IMR-90 (cell line): ENCODE measurements around the gene AFM. TPM values are rescaled to one million over a fixed set of nuclear protein-coding genes. Genes with fewer than 3 reads are reported as not detected.

Experiments
- ATAC-seq: fragments of 200-7000 bp; cut with Tn5 transposase; 2 replicates; pipeline ENCODE4 v1.9.1; 2020; ENCODE audit warnings: low read depth, mild to moderate bottlenecking, moderate library complexity
- BruUV-seq: library from RNA; stranded (reverse); fragments of 400-500 nt; replicated peaks from 2 replicates; lab custom pipeline; 2021; lab: Mats Ljungman, UMichigan
- CTCF ChIA-PET: fragments of 300-600 bp; formaldehyde crosslinking; extraction: SDS; loops from one replicate; lab custom pipeline; 2021; ENCODE audit warnings: antibody characterized with exemption; lab: Yijun Ruan, JAX
- POLR2A ChIA-PET: fragments of 300-600 bp; sonication (Branson Sonifier 250); formaldehyde crosslinking; loops from one replicate; lab custom pipeline; 2022; ENCODE audit warnings: antibody characterized with exemption; ENCODE audit not compliant: unreplicated experiment; lab: Charles Lee
- DNase-seq: peaks from one replicate; pipeline ENCODE4 v3.0.0; 2013
- H2AFZ ChIP-seq: replicated peaks from 2 replicates; pipeline ENCODE3; 2013; ENCODE audit warnings: low read length, mild to moderate bottlenecking; ENCODE audit not compliant: poor library complexity
- H2AK5ac ChIP-seq: 2 replicates; pipeline ENCODE4 v1.6.1; 2013; ENCODE audit warnings: low read depth, low read length, inconsistent platforms
- H2AK9ac ChIP-seq: replicated peaks from 2 replicates; pipeline ENCODE3; 2013; ENCODE audit warnings: mild to moderate bottlenecking, low read depth, low read length, moderate library complexity; ENCODE audit not compliant: poor library complexity
- H2BK120ac ChIP-seq: 2 replicates; pipeline ENCODE4 v1.6.1; 2013; ENCODE audit warnings: low read depth, low read length, inconsistent platforms
- H2BK15ac ChIP-seq: 3 replicates; pipeline ENCODE4 v1.6.1; 2013; ENCODE audit warnings: low read depth, low read length, inconsistent platforms
- H2BK20ac ChIP-seq: 2 replicates; pipeline ENCODE4 v1.6.1; 2013; ENCODE audit warnings: low read depth, mild to moderate bottlenecking, inconsistent platforms, low read length, moderate library complexity
- H2BK5ac ChIP-seq: 2 replicates; pipeline ENCODE4 v1.6.1; 2013; ENCODE audit warnings: mild to moderate bottlenecking, low read depth, low read length, inconsistent platforms; ENCODE audit not compliant: poor library complexity, severe bottlenecking
- H3K14ac ChIP-seq: replicated peaks from 2 replicates; pipeline ENCODE4 v1.6.1; 2013; ENCODE audit warnings: low read depth, low read length, inconsistent platforms
- H3K18ac ChIP-seq: 2 replicates; pipeline ENCODE4 v1.6.1; 2013; ENCODE audit warnings: low read depth, low read length, control low read depth
- H3K23ac ChIP-seq: 2 replicates; pipeline ENCODE4 v1.6.1; 2013; ENCODE audit warnings: low read depth, low read length, inconsistent platforms
- H3K27ac ChIP-seq: 2 replicates; pipeline ENCODE4 v1.5.1; 2013; ENCODE audit warnings: mild to moderate bottlenecking, control low read depth, low read length; ENCODE audit not compliant: insufficient read depth
- H3K27me3 ChIP-seq: 2 replicates; pipeline ENCODE4 v1.6.1; 2013; ENCODE audit warnings: low read length; ENCODE audit not compliant: control insufficient read depth, insufficient read depth
- H3K36me3 ChIP-seq: 2 replicates; pipeline ENCODE4 v1.6.1; 2013; ENCODE audit warnings: low read length, mixed read lengths; ENCODE audit not compliant: control insufficient read depth, insufficient read depth
- H3K4ac ChIP-seq: 2 replicates; pipeline ENCODE4 v1.6.1; 2013; ENCODE audit warnings: low read depth, low read length, inconsistent platforms
- H3K4me1 ChIP-seq: 2 replicates; pipeline ENCODE4 v1.6.1; 2013; ENCODE audit warnings: low read length, mixed read lengths; ENCODE audit not compliant: control insufficient read depth, insufficient read depth
- H3K4me2 ChIP-seq: 2 replicates; pipeline ENCODE4 v1.6.1; 2013; ENCODE audit warnings: low read depth, mild to moderate bottlenecking, control low read depth, low read length, moderate library complexity
- H3K4me3 ChIP-seq: 2 replicates; pipeline ENCODE4 v1.5.1; 2013; ENCODE audit warnings: low read depth, mild to moderate bottlenecking, control low read depth, low read length, moderate library complexity; ENCODE audit not compliant: insufficient read depth
- H3K56ac ChIP-seq: 2 replicates; pipeline ENCODE4 v1.6.1; 2013; ENCODE audit warnings: low read length, inconsistent platforms; ENCODE audit not compliant: insufficient read depth; ENCODE audit errors: extremely low read depth
- H3K79me1 ChIP-seq, 2 experiments: 2 replicates each; pipeline ENCODE4 v1.6.1; 2013; ENCODE audit warnings: low read length in 2 of 2, inconsistent platforms in 1 of 2, low read depth in 1 of 2
- H3K9ac ChIP-seq: 2 replicates; pipeline ENCODE4 v1.6.1; 2013; ENCODE audit warnings: low read depth, low read length, control low read depth
- H3K9me1 ChIP-seq: 2 replicates; pipeline ENCODE4 v1.6.1; 2013; ENCODE audit warnings: low read length, inconsistent platforms; ENCODE audit not compliant: insufficient read depth
- H3K9me3 ChIP-seq: 2 replicates; pipeline ENCODE4 v1.6.1; 2013; ENCODE audit warnings: low read length; ENCODE audit not compliant: control insufficient read depth, insufficient read depth
- H4K20me1 ChIP-seq: 2 replicates; pipeline ENCODE4 v1.6.1; 2013; ENCODE audit warnings: low read length, inconsistent platforms; ENCODE audit not compliant: insufficient read depth
- H4K5ac ChIP-seq: 2 replicates; pipeline ENCODE4 v1.6.1; 2013; ENCODE audit warnings: mild to moderate bottlenecking, low read depth, low read length, control low read depth
- H4K8ac ChIP-seq, 2 experiments: 2 replicates each; pipeline ENCODE4 v1.6.1; 2013; ENCODE audit warnings: low read depth in 2 of 2, low read length in 2 of 2, control low read depth in 1 of 2, inconsistent platforms in 1 of 2
- H4K91ac ChIP-seq: 2 replicates; pipeline ENCODE4 v1.6.1; 2013; ENCODE audit warnings: low read depth, low read length, inconsistent platforms; ENCODE audit not compliant: insufficient read depth
- BHLHE40 ChIP-seq: fragments of 150-350 bp; IDR thresholded peaks from 2 replicates; pipeline ENCODE4 v1.6.1; 2016; ENCODE audit warnings: mild to moderate bottlenecking, low read depth, low read length
- CEBPB ChIP-seq: IDR thresholded peaks from 2 replicates; pipeline ENCODE4 v1.6.1; 2012; ENCODE audit warnings: low read depth, low read length, improper control_type of control experiment
- CHD1 ChIP-seq: IDR thresholded peaks from 2 replicates; pipeline ENCODE4 v1.6.1; 2012; ENCODE audit warnings: low read depth, low read length, improper control_type of control experiment
- CTCF ChIP-seq: conservative IDR thresholded peaks from 2 replicates; pipeline ENCODE4 v1.5.1; 2012; ENCODE audit warnings: mild to moderate bottlenecking, low read depth, low read length, improper control_type of control experiment
- ELK1 ChIP-seq: fragments of 150-350 bp; IDR thresholded peaks from 2 replicates; pipeline ENCODE4 v1.6.1; 2016; ENCODE audit warnings: low read depth, mild to moderate bottlenecking, low read length, moderate library complexity, borderline replicate concordance
- FOS ChIP-seq: fragments of 150-350 bp; IDR thresholded peaks from 2 replicates; pipeline ENCODE4 v1.6.1; 2016; ENCODE audit warnings: low read depth, low read length
- MAFK ChIP-seq: IDR thresholded peaks from 2 replicates; pipeline ENCODE4 v1.6.1; 2012; ENCODE audit warnings: low read depth, low read length, improper control_type of control experiment
- MAZ ChIP-seq: IDR thresholded peaks from 2 replicates; pipeline ENCODE4 v1.6.1; 2012; ENCODE audit warnings: low read depth, mild to moderate bottlenecking, low read length, improper control_type of control experiment, moderate library complexity, borderline replicate concordance
- MXI1 ChIP-seq: IDR thresholded peaks from 2 replicates; pipeline ENCODE4 v1.6.1; 2012; ENCODE audit warnings: low read depth, mild to moderate bottlenecking, low read length, moderate library complexity, borderline replicate concordance
- NFE2L2 ChIP-seq: fragments of 150-350 bp; IDR thresholded peaks from 2 replicates; pipeline ENCODE4 v1.6.1; 2016; ENCODE audit warnings: low read depth, mild to moderate bottlenecking, low read length
- POLR2A ChIP-seq: IDR thresholded peaks from 2 replicates; pipeline ENCODE4 v1.6.1; 2012; ENCODE audit warnings: mild to moderate bottlenecking, low read depth, low read length
- RAD21 ChIP-seq: IDR thresholded peaks from 2 replicates; pipeline ENCODE4 v1.6.1; 2012; ENCODE audit warnings: low read length, improper control_type of control experiment
- RCOR1 ChIP-seq: IDR thresholded peaks from 2 replicates; pipeline ENCODE4 v1.6.1; 2012; ENCODE audit warnings: mild to moderate bottlenecking, low read length, improper control_type of control experiment; ENCODE audit not compliant: insufficient replicate concordance
- RFX5 ChIP-seq: IDR thresholded peaks from 2 replicates; pipeline ENCODE4 v1.8.0; 2012; ENCODE audit warnings: low read depth, mild to moderate bottlenecking, low read length, moderate library complexity
- SMC3 ChIP-seq: fragments of 150-350 bp; IDR thresholded peaks from 2 replicates; pipeline ENCODE4 v1.6.1; 2016; ENCODE audit warnings: low read depth, mild to moderate bottlenecking, antibody characterized with exemption, low read length, moderate library complexity
- USF2 ChIP-seq: fragments of 150-350 bp; IDR thresholded peaks from 2 replicates; pipeline ENCODE4 v1.6.1; 2017; ENCODE audit warnings: mild to moderate bottlenecking, antibody characterized with exemption, low read length, low read depth
- WGBS, 2 experiments: methylation state at CpG; one replicate each; pipeline versions ENCODE4 v1.1.5 to v1.1.7; 2013; ENCODE audit warnings: missing lambda C conversion rate in 2 of 2; ENCODE audit not compliant: insufficient read length in 1 of 2; ENCODE audit errors: extremely low coverage in 2 of 2; 5-methylcytosine and 5-hydroxymethylcytosine counted together
- dilution Hi-C: fragments of 300-500 bp; cut with HindIII; formaldehyde crosslinking; loops from one replicate; pipeline ENCODE4 v1.14.3; 2018; ENCODE audit warnings: low sequenced_read_pairs; ENCODE audit not compliant: unreplicated experiment
- in situ Hi-C: fragments of 300-500 bp; cut with MboI; formaldehyde crosslinking; loops from 3 replicates; pipeline ENCODE4 v1.14.3; 2019; ENCODE audit warnings: low sequenced_read_pairs, inconsistent platforms, mixed read lengths
- intact Hi-C: fragments of 100-400 bp; cut with micrococcal nuclease; formaldehyde crosslinking; loops from 2 replicates; pipeline ENCODE4 v1.10.0; 2022
- polyA plus RNA-seq, 3 experiments: library from polyadenylated mRNA; depleted of rRNA; stranded (reverse); fragments of >200 nt; gene quantifications; 2 replicates each; pipeline ENCODE4 v1.2.3, GENCODE V29; 2012; ENCODE audit warnings: low replicate concordance in 1 of 3
- total RNA-seq: library from RNA; depleted of rRNA; stranded (reverse); fragments of >200 nt; gene quantifications from 2 replicates; pipeline ENCODE4 v1.2.3, GENCODE V29; 2012

The AFM gene
- total and polyA plus RNA-seq, 2 of the 4 experiments (the other 2 are of a cell fraction), result not detected

- dilution Hi-C loops, result no loop called here
- no peaks in the 10 kb centered on the region for H3K9me1 ChIP-seq
- no peak overlapping the region for H3K4me3 ChIP-seq
- no CpG with 5 or more reads among the region's 1 CpG for WGBS, 2 experiments
- no peak overlapping the region for H2BK120ac ChIP-seq
- no peak for ATAC-seq
- H2BK20ac ChIP-seq, result no peak overlapping the region
- intact Hi-C loops, result no loop called here
- H4K91ac ChIP-seq, result no peak overlapping the region
- no peak overlapping the region for H3K23ac ChIP-seq
- no TSS peak for BruUV-seq
- H2BK15ac ChIP-seq, result no peak overlapping the region
- no peak overlapping the region for H2AK5ac ChIP-seq
- no peak for TF ChIP-seq FOS
- TF ChIP-seq RAD21, result no peak
- no peak for TF ChIP-seq MXI1
- no peak for TF ChIP-seq CHD1
- no peak for TF ChIP-seq RFX5
- TF ChIP-seq SMC3, result no peak
- no peak for TF ChIP-seq CEBPB
- no peak for TF ChIP-seq MAZ
- TF ChIP-seq ELK1, result no peak
- no peak for TF ChIP-seq USF2
- no peak for TF ChIP-seq MAFK
- TF ChIP-seq POLR2A, result no peak
- TF ChIP-seq BHLHE40, result no peak
- no peak for TF ChIP-seq NFE2L2
- TF ChIP-seq CTCF, result no peak
- no peak for TF ChIP-seq RCOR1
- CTCF ChIA-PET, result no interaction called here
- H2BK5ac ChIP-seq, result no peak overlapping the region
- H3K27ac ChIP-seq, result no peak overlapping the region
- no peak for DNase-seq
- no peaks in the 10 kb centered on the region for H3K79me1 ChIP-seq
- no peak overlapping the region for H2AK9ac ChIP-seq
- no peak overlapping the region for H4K8ac ChIP-seq
- no peak overlapping the region for H3K14ac ChIP-seq
- no peaks in the 10 kb centered on the region for H3K9me3 ChIP-seq
- H3K27me3 ChIP-seq, result peaks cover 6% of the 10 kb centered on the region
- H3K36me3 ChIP-seq, result no peaks in the 10 kb centered on the region
- no peaks in the 10 kb centered on the region for H4K20me1 ChIP-seq
- no peak overlapping the region for H3K56ac ChIP-seq
- no peak overlapping the region for H3K4me2 ChIP-seq
- H3K4ac ChIP-seq, result no peak overlapping the region
- POLR2A ChIA-PET, result no interaction called here
- H3K18ac ChIP-seq, result no peak overlapping the region
- no peaks in the 10 kb centered on the region for H3K4me1 ChIP-seq
- no peak overlapping the region for H3K9ac ChIP-seq
- H4K5ac ChIP-seq, result no peak overlapping the region
- in situ Hi-C loops, result no loop called here
- H2AFZ ChIP-seq, result no peak overlapping the region
Measured at GRCh38 chr4:73525611-73526010, 44.1 kb downstream of the AFM start.
